Measurements from ENCODE around the gene HMCN2. TPM values are rescaled to one million over a fixed set of nuclear protein-coding genes. Genes with fewer than 3 reads are reported as not detected.
"Not testable (repeated sequence)": the region's sequence is repeated elsewhere in the genome, so short reads cannot be mapped to it uniquely, and the experiment has no call there.

The HMCN2 gene
- polyA plus RNA-seq, 3 donors from 2014 or later = not detected

- Mint-ChIP-seq H3K36me3 (no peaks in the 10 kb centered on the region), H3K4me3 (no peak overlapping the region), H3K4me1 (no peaks in the 10 kb centered on the region), H3K27me3 (ENCODE audit: low read depth in 3 of 3) (peaks cover 13 to 34% (median 33%) of the 10 kb centered on the region in 3 donors), H3K27ac (no peak overlapping the region), H3K9me3 (no peaks in the 10 kb centered on the region)
- no peak for DNase-seq
Measured at GRCh38 chr9:130263601-130264413, 1.8 kb upstream of the HMCN2 start.

GRCh38 chr9:130264414-130265350 is 878 bp upstream of the HMCN2 start:
- H3K4me1 Mint-ChIP-seq = no peaks in the 10 kb centered on the region
- peak overlapping the region in 1 of 5 donors; percentile 10 for H3K4me3 Mint-ChIP-seq
- no peak for DNase-seq
- H3K27me3 Mint-ChIP-seq (ENCODE audit: low read depth in 3 of 3) = peaks cover 16 to 33% (median 32%) of the 10 kb centered on the region in 3 donors
- no peak overlapping the region for H3K27ac Mint-ChIP-seq
- H3K36me3 Mint-ChIP-seq = no peaks in the 10 kb centered on the region
- no peaks in the 10 kb centered on the region for H3K9me3 Mint-ChIP-seq

DNA sequence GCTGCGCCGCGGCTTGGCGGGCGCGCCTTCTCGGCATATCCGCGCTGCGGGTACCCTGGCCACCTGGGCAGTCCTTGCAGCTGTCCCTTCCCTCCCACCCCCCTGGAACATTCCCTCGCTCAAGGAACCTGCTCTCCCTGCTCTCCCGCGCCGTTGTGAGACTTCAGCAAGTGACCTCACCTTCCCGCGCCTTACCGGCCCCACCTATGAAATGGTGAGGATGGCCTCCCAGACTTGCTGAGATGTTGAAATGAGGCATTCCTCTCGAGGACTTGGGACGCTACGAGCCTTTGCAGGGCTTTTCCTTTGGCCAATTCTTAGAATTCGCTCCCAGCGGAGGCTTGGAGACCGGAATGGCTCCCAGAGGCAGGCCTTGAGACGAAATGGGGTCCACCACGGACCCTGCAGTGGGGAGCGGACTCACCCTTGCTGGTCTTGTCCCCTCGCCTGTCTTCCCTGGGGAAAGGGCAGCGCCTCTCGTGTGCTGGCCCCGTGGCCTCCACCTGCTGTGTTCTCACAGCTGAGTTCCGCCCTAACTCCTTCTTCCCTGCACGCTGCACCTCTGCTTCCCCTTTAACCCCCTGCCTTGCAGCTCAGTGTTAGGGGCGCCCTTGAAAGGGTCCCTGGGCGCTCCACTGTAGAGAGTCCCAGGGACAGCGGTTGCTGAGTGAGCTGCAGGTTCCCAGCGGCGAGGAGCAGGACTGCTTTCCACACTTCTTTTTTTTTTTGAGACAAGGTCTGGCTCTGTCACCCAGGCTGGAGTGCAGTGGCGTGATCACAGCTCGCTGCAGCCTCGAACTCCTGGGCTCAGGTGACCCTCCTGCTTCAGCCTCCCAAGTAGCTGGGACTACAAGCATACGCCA is 907 bp downstream of the HMCN2 start:
- Mint-ChIP-seq H3K4me1 (no peaks in the 10 kb centered on the region), H3K27ac (no peak overlapping the region), H3K27me3 (ENCODE audit: low read depth in 3 of 3) (peaks cover 18 to 34% (median 28%) of the 10 kb centered on the region in 3 donors), H3K9me3 (no peaks in the 10 kb centered on the region), H3K36me3 (no peaks in the 10 kb centered on the region), H3K4me3 (no peak overlapping the region)
- DNase-seq = no peak

GRCh38 chr9:130267930-130268329 is 2.4 kb downstream of the HMCN2 start:
- no peaks in the 10 kb centered on the region for H3K36me3 Mint-ChIP-seq
- peaks cover 15 to 27% (median 24%) of the 10 kb centered on the region in 3 donors for H3K27me3 Mint-ChIP-seq (ENCODE audit: low read depth in 3 of 3)
- no peaks in the 10 kb centered on the region for H3K9me3 Mint-ChIP-seq
- no peaks in the 10 kb centered on the region for H3K4me1 Mint-ChIP-seq
- DNase-seq = no peak
- H3K4me3 Mint-ChIP-seq = no peak overlapping the region
- no peak overlapping the region for H3K27ac Mint-ChIP-seq

DNA sequence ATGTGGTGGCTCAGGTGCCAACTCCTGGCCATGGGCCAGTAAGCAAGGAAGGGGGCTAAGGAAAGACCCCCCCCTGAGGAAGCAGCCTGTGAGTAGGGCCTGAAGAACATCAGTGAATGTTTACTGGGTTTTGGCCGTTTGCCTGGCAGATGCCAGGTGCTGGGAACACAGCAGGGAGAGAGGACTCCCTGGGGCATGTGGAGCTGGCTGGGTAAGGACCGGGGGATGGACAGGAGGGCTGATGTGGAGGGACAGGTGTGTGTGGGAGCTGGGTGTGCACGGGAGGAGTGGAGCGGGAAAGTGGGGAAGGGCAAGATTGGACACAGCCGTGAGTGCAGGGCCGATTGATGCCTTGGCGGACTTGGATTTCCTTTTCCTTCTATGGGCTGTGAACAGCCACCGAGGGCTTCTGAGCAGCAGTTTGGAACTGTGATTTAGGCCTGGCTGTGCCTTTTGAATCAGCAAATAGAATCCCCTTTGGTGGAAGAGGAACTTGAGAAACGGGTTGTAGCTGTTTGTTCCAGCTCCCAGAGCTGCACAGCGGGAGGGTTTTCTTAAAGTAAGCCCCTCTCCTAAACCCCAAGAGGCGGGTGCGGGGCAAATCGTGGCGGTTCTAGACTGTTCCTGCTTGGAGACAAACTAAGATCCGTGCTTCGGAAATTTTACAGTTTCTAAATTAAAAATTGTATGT is 3.1 kb downstream of the HMCN2 start:
- Mint-ChIP-seq H3K36me3 (no peaks in the 10 kb centered on the region), H3K4me1 (no peaks in the 10 kb centered on the region), H3K4me3 (no peak overlapping the region), H3K27me3 (ENCODE audit: low read depth in 3 of 3) (peaks cover 15 to 21% (median 19%) of the 10 kb centered on the region in 3 donors), H3K27ac (no peak overlapping the region), H3K9me3 (no peaks in the 10 kb centered on the region)
- DNase-seq = no peak

DNA sequence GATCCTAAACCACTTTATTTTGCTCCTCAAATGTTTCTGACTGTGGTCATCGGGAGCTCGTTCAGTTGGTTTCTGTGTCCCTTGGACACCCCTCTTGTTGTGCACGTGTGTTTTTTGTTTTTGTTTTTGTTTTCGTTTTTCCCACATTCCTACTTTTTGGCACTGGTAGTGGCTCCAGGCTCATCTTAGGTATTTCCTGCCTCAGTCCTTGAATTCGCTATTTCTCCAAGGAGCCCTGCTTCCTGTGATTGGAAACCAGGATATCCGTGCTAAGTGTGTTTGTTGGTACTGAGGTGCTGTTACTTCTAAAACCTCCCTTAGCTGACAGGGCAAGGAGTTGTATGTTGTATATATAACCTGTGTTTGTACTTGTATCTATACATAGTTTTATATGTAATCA is 5.9 kb downstream of the HMCN2 start:
- Mint-ChIP-seq H3K36me3 (no peaks in the 10 kb centered on the region), H3K4me1 (no peaks in the 10 kb centered on the region), H3K4me3 (no peak overlapping the region), H3K27ac (no peak overlapping the region), H3K9me3 (no peaks in the 10 kb centered on the region), H3K27me3 (ENCODE audit: low read depth in 3 of 3) (peaks cover 11 to 19% (median 17%) of the 10 kb centered on the region in 3 donors)
- DNase-seq = no peak

DNA sequence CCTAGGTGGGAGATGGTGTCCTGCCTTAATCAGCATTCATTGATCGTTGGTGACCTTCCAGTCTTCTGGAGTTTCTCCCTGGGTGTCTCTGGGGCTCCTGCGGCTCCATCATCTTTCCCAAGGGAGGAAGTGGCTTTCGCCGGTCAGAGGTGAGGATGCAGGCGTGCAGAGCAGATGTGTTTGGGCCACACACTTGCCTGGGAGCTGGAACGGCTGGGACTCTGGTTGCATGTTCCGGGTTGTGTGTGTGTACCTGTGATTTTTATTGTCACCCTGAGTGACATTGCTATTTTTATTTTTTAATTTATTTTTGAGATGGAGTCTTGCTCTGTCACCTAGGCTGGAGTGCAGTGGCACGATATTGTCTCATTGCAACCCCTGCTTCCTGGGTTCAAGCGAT is 9.6 kb downstream of the HMCN2 start:
- Mint-ChIP-seq H3K4me3 (no peak overlapping the region), H3K4me1 (no peaks in the 10 kb centered on the region), H3K9me3 (no peaks in the 10 kb centered on the region), H3K27ac (no peak overlapping the region), H3K27me3 (ENCODE audit: low read depth in 3 of 3) (peaks cover 2 to 9% (median 6%) of the 10 kb centered on the region in 3 donors), H3K36me3 (no peaks in the 10 kb centered on the region)
- DNase-seq = no peak

GRCh38 chr9:130276121-130276520 is 10.6 kb downstream of the HMCN2 start:
- H3K4me3 Mint-ChIP-seq = no peak overlapping the region
- DNase-seq = no peak
- no peaks in the 10 kb centered on the region for H3K4me1 Mint-ChIP-seq
- H3K9me3 Mint-ChIP-seq = no peaks in the 10 kb centered on the region
- H3K36me3 Mint-ChIP-seq = no peaks in the 10 kb centered on the region
- H3K27me3 Mint-ChIP-seq (ENCODE audit: low read depth in 3 of 3) = peaks cover 4 to 8% (median 6%) of the 10 kb centered on the region in 3 donors
- H3K27ac Mint-ChIP-seq = no peak overlapping the region

DNA sequence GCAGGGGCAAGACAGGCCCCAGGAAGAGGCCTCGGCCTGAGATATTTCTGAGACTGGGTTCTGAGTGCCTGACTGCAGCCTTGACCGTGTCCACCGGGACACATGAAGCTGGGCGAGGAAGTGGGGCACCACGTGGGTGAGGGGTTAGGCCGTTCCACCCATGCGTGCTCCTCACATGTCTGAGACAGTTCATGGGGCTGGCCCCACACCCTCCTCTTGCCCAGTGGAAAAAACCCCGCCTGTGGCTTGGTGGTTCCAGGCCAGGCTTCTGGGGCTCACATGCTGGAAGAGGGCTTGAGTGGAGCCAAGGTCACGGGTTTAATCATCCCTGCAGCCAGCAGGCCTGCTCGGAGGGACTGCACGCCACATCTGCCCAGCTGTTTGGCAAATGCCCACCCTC is 11.4 kb downstream of the HMCN2 start:
- Mint-ChIP-seq H3K4me3 (no peak overlapping the region), H3K27ac (no peak overlapping the region), H3K9me3 (no peaks in the 10 kb centered on the region), H3K36me3 (no peaks in the 10 kb centered on the region), H3K4me1 (no peaks in the 10 kb centered on the region), H3K27me3 (ENCODE audit: low read depth in 3 of 3) (peaks cover 2 to 7% (median 6%) of the 10 kb centered on the region in 3 donors)
- no peak for DNase-seq

- not testable (repeated sequence) for H3K27me3 Mint-ChIP-seq (ENCODE audit: low read depth in 3 of 3); H3K9me3 Mint-ChIP-seq; H3K36me3 Mint-ChIP-seq; H3K27ac Mint-ChIP-seq; H3K4me1 Mint-ChIP-seq; H3K4me3 Mint-ChIP-seq
- peak in 1 of 3 donors; percentile 6 for DNase-seq
Measured at GRCh38 chr9:130277525-130277924, 12.0 kb downstream of the HMCN2 start.

GRCh38 chr9:130283539-130284248 is 18.1 kb downstream of the HMCN2 start:
- no peak overlapping the region for H3K4me3 Mint-ChIP-seq
- DNase-seq = no peak
- no peaks in the 10 kb centered on the region for H3K4me1 Mint-ChIP-seq
- no peaks in the 10 kb centered on the region for H3K36me3 Mint-ChIP-seq
- H3K27ac Mint-ChIP-seq = no peak overlapping the region
- no peaks in the 10 kb centered on the region for H3K9me3 Mint-ChIP-seq
- H3K27me3 Mint-ChIP-seq (ENCODE audit: low read depth in 3 of 3) = peaks cover 3 to 6% (median 3%) of the 10 kb centered on the region in 3 donors

DNA sequence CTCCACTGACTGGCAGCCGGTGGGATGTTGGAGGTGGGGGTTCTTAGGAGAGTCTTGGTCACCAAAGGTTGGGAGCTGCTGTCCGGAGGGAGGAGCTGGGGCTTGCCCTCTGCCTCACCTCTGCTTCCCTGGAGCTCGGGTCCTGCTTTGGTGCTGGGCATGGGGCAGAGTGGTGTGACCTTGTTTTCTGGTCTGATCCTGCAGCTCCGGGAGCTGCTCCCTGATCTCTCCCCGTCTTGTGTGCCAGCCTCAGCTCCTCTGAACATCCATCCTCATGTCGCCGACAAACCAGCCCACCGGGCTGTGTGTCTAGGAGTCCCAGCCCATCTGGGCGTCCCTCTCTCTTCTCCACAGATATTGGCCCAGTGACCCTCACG is 18.7 kb downstream of the HMCN2 start:
- Mint-ChIP-seq H3K27ac (no peak overlapping the region), H3K4me1 (no peaks in the 10 kb centered on the region), H3K9me3 (no peaks in the 10 kb centered on the region), H3K36me3 (no peaks in the 10 kb centered on the region), H3K27me3 (ENCODE audit: low read depth in 3 of 3) (peaks cover 3 to 6% (median 3%) of the 10 kb centered on the region in 3 donors), H3K4me3 (no peak overlapping the region)
- DNase-seq = no peak

Measured in immature natural killer cell (primary cell).